Retinal pigment epithelial cell (primary cell): Measurements from ENCODE around the gene CAPZB.
A peak's percentile ranks its signal among the peaks of the same experiment; 100 is the strongest.

Source experiments
- DNase-seq: peaks from one replicate; pipeline ENCODE4 v3.0.0-alpha.2; 2010; ENCODE audit warnings: low read depth
- H3K4me3 ChIP-seq: 2 replicates; pipeline ENCODE4 v1.5.1; 2011; ENCODE audit warnings: mild to moderate bottlenecking, low read length, control low read depth, moderate library complexity
- TF ChIP-seq, protein P1 (sequence below): conservative IDR thresholded peaks from 2 replicates; pipeline ENCODE4 v1.5.1; 2011; ENCODE audit warnings: low read depth, low read length, control low read depth, inconsistent platforms

CAPZB gene

GRCh38 chr1:19439464-19440171 is 45.7 kb downstream of the CAPZB start:
- TF ChIP-seq, protein P1, sequence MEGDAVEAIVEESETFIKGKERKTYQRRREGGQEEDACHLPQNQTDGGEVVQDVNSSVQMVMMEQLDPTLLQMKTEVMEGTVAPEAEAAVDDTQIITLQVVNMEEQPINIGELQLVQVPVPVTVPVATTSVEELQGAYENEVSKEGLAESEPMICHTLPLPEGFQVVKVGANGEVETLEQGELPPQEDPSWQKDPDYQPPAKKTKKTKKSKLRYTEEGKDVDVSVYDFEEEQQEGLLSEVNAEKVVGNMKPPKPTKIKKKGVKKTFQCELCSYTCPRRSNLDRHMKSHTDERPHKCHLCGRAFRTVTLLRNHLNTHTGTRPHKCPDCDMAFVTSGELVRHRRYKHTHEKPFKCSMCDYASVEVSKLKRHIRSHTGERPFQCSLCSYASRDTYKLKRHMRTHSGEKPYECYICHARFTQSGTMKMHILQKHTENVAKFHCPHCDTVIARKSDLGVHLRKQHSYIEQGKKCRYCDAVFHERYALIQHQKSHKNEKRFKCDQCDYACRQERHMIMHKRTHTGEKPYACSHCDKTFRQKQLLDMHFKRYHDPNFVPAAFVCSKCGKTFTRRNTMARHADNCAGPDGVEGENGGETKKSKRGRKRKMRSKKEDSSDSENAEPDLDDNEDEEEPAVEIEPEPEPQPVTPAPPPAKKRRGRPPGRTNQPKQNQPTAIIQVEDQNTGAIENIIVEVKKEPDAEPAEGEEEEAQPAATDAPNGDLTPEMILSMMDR: peak; percentile 41
- no peak for DNase-seq
- H3K4me3 ChIP-seq: no peak overlapping the region

GRCh38 chr1:19438516-19439195 is 46.7 kb downstream of the CAPZB start:
- DNase-seq: no peak
- no peak overlapping the region for H3K4me3 ChIP-seq
- TF ChIP-seq, protein P1: no peak

GRCh38 chr1:19437891-19438294 is 47.4 kb downstream of the CAPZB start:
- TF ChIP-seq, protein P1: no peak
- DNase-seq: no peak
- no peak overlapping the region for H3K4me3 ChIP-seq

DNA sequence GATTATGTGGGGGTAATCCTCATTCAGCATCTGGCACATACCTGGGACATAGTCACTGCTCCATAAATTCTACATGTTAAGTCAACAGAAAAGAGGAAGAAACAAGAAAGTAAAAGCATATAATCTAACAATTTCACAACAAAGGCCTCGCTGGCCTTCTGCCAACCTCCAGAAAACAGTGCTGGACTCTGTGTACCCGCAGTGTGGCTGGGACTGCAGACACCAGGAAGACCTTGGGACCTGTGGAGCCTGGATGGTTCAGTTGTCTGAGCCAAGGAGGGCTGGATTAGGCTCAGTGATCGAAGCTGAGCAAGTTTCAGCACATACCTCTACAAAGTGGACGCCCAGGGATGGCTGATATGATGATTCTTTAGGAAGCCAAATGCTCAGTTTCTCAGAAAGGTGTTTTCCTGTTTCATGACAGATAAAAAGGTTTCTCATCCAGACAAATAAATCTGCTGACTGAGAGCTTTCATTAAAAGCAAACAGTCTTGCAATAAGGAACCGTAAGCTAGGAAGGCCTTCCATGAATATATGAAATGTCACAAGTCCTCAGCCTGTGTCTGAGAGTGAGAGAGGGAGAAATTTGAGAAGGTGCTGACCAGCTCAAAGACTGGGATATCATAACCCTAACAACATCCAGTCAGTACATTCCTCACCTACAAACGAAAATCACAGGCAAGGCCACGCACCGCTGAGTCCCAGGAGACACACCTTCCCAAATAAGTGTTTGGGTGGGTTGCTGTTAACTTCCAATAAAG is 48.4 kb downstream of the CAPZB start:
- TF ChIP-seq, protein P1: no peak
- H3K4me3 ChIP-seq: no peak overlapping the region
- DNase-seq: no peak

DNA sequence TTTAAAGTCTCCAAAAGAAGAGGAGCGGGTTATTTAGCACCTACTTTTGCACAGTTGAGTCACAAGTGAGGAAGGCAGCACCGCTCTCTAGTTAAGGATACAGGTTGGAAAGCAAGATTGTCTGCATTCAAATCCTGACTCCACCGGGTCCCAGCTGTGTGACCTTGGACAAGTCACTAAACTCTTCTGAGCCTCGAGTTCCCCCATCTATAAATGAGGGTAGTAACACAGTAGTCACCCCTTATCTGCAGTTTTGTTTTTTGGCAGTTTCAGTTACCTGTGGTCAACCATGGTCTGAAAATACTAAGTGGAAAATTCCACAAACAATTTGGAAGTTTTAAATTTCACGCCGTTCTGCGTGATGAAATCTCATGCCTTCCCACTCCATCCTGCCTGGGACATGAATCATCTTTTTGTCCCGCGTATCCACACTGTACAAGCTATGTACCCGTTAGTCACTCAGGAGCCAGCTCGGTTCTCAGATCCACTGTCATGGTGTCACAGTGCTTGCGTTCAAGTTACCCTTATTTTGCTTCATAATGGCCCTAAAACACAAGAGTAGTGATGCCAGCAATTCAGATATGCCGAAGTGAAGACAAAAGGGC is 49.4 kb downstream of the CAPZB start:
- TF ChIP-seq, protein P1: no peak
- DNase-seq: no peak
- H3K4me3 ChIP-seq: no peak overlapping the region

DNA sequence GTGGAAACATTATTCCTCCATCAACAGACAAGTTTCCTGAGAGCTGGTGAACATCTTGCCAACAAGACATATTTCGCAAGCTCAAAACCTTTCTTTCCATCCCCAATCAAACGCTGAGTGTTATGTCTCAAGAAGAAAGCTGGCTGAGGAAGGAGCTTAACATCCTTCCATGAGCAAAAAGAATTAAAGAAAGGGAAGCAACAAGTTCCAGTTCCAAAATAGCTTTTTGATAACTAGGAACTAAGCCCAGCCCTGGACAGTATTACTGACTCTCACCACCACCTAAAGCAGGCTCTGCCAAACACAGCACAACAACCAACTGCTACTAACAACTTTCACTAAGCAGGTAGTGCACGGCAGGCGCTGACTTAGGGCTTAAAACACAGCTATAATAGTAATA is 50.2 kb downstream of the CAPZB start:
- no peak overlapping the region for H3K4me3 ChIP-seq
- no peak for DNase-seq
- TF ChIP-seq, protein P1: no peak
